CD4-positive, alpha-beta memory T cell (primary cell): ENCODE data around the gene GPATCH3. TPM values are rescaled to one million over a fixed set of nuclear protein-coding genes. Genes with fewer than 3 reads are reported as not detected.

Experiments
- CTCF ChIA-PET: fragments of 350-600 bp; sonication (Branson Sonifier 250); formaldehyde crosslinking; loops from one replicate; lab custom pipeline; 2021; ENCODE audit warnings: inconsistent platforms; ENCODE audit not compliant: partially characterized antibody; lab: Charles Lee
- POLR2A ChIA-PET: fragments of 350-600 bp; sonication (Branson Sonifier 250); formaldehyde crosslinking; loops from one replicate; lab custom pipeline; 2021; ENCODE audit not compliant: partially characterized antibody; lab: Charles Lee
- DNase-seq, 5 donors: peaks; one replicate each; pipeline versions ENCODE4 v3.0.0 to v3.0.0-alpha.2; 2020 to 2022; ENCODE audit warnings: mixed read lengths in 1 of 5
- H3K27ac ChIP-seq: one replicate; pipeline ENCODE4 v1.7.0; 2013; ENCODE audit warnings: low read depth, low read length
- H3K27me3 ChIP-seq: 2 replicates; pipeline ENCODE4 v1.7.0; 2013; ENCODE audit warnings: mild to moderate bottlenecking, low read length, moderate library complexity; ENCODE audit not compliant: insufficient read depth
- H3K36me3 ChIP-seq: 2 replicates; pipeline ENCODE4 v1.7.0; 2013; ENCODE audit warnings: mild to moderate bottlenecking, low read length, moderate library complexity; ENCODE audit not compliant: insufficient read depth
- H3K4me1 ChIP-seq: 2 replicates; pipeline ENCODE4 v1.7.0; 2013; ENCODE audit warnings: mild to moderate bottlenecking, low read length, moderate library complexity; ENCODE audit not compliant: insufficient read depth
- H3K4me3 ChIP-seq, 2 donors: one replicate each; pipeline ENCODE4 v1.7.0; 2013; ENCODE audit warnings: low read length in 2 of 2, mild to moderate bottlenecking in 1 of 2
- H3K9me3 ChIP-seq, 2 donors: one replicate each; pipeline ENCODE4 v1.7.0; 2013; ENCODE audit warnings: low read length in 2 of 2, control low read depth in 1 of 2; ENCODE audit not compliant: control insufficient read depth in 1 of 2
- H3K27ac Mint-ChIP-seq, 7 donors: one replicate each; pipeline ENCODE4 v1.8.0; 2020 to 2021; ENCODE audit warnings: mixed read lengths in 7 of 7, mild to moderate bottlenecking in 6 of 7, inconsistent platforms in 3 of 7, moderate library complexity in 3 of 7
- H3K27me3 Mint-ChIP-seq, 2 donors: one replicate each; pipeline ENCODE4 v1.8.0; 2020 to 2021; ENCODE audit warnings: mixed read lengths in 2 of 2
- H3K36me3 Mint-ChIP-seq, 2 donors: one replicate each; pipeline ENCODE4 v1.8.0; 2020 to 2021; ENCODE audit warnings: mixed read lengths in 2 of 2, inconsistent platforms in 1 of 2, mild to moderate bottlenecking in 1 of 2
- H3K4me1 Mint-ChIP-seq, 4 donors: one replicate each; pipeline ENCODE4 v1.8.0; 2020 to 2021; ENCODE audit warnings: mixed read lengths in 4 of 4, mild to moderate bottlenecking in 1 of 4
- H3K4me3 Mint-ChIP-seq, 8 donors: one replicate each; pipeline ENCODE4 v1.8.0; 2020 to 2021; ENCODE audit warnings: mixed read lengths in 8 of 8, mild to moderate bottlenecking in 7 of 8, moderate library complexity in 6 of 8, inconsistent platforms in 3 of 8
- H3K9me3 Mint-ChIP-seq, 8 donors: one replicate each; pipeline ENCODE4 v1.8.0; 2020 to 2021; ENCODE audit warnings: mixed read lengths in 8 of 8, mild to moderate bottlenecking in 5 of 8, inconsistent platforms in 3 of 8, moderate library complexity in 1 of 8
- intact Hi-C: fragments of 100-400 bp; cut with micrococcal nuclease; formaldehyde crosslinking; loops from one replicate; pipeline ENCODE4 v1.15.1; 2023
- polyA plus RNA-seq, 2 donors: library from polyadenylated mRNA; unstranded; fragments of 300-500 nt; fragmentation: Illumina TruSeq; gene quantifications; one replicate each; pipeline ENCODE4 v1.2.3, GENCODE V29; 2021
- total RNA-seq, 2 experiments: library from RNA; stranded (reverse); gene quantifications; one replicate each; pipeline ENCODE4 v1.2.3, GENCODE V29; 2021

Gene GPATCH3
- total and polyA plus RNA-seq, 4 experiments from 2014 or later, result 11.4 to 26.7 (median 19.2) TPM

GRCh38 chr1:26858891-26859640 is 41.2 kb downstream of the GPATCH3 start:
- POLR2A ChIA-PET, result interaction anchor here (1.0 to 1.8 kb wide), 6 partner anchors 9 to 38 kb away, joined by 3 to 7 read pairs (median 6); partner anchors contain the start of gene GPN2
- CTCF ChIA-PET, result interaction anchor here (0.9 to 4.5 kb wide), 8 partner anchors 8 to 260 kb away, joined by 3 to 25 read pairs (median 4); no protein-coding TSS in a partner anchor
- H3K36me3 ChIP-seq, result peaks cover 20% of the 10 kb centered on the region
- Mint-ChIP-seq H3K4me3 (no peak overlapping the region), H3K27ac (peak overlapping the region in 1 of 7 donors; percentile 12), H3K4me1 (peaks cover 5 to 23% (median 17%) of the 10 kb centered on the region in 4 donors), H3K27me3 (no peaks in the 10 kb centered on the region), H3K36me3 (peaks cover 10 to 25% of the 10 kb centered on the region in 2 donors), H3K9me3 (no peaks in the 10 kb centered on the region)
- H3K9me3 ChIP-seq, result no peaks in the 10 kb centered on the region
- intact Hi-C loops, result no loop called here
- H3K27me3 ChIP-seq, result no peaks in the 10 kb centered on the region
- H3K4me3 ChIP-seq, result no peak overlapping the region
- H3K27ac ChIP-seq, result no peak overlapping the region
- no peak for DNase-seq
- H3K4me1 ChIP-seq, result peaks cover 22% of the 10 kb centered on the region

GRCh38 chr1:26858160-26858559 is 42.1 kb downstream of the GPATCH3 start:
- Histone ChIP-seq H3K36me3 (peaks cover 29% of the 10 kb centered on the region), H3K9me3 (no peaks in the 10 kb centered on the region), H3K4me3 (no peak overlapping the region), H3K27ac (no peak overlapping the region), H3K4me1 (peaks cover 13% of the 10 kb centered on the region), H3K27me3 (no peaks in the 10 kb centered on the region)
- H3K4me1 Mint-ChIP-seq, result peaks cover 3 to 15% (median 12%) of the 10 kb centered on the region in 4 donors
- H3K27ac Mint-ChIP-seq, result peak overlapping the region in 1 of 7 donors; percentile 55
- H3K36me3 Mint-ChIP-seq, result peaks cover 10 to 32% of the 10 kb centered on the region in 2 donors
- no peaks in the 10 kb centered on the region for H3K27me3 Mint-ChIP-seq
- POLR2A ChIA-PET, result interaction anchor here (1.6 to 1.8 kb wide), 4 partner anchors 10 to 32 kb away, joined by 4 to 7 read pairs (median 6); partner anchors contain the start of gene GPN2
- no peak for DNase-seq
- H3K9me3 Mint-ChIP-seq, result no peaks in the 10 kb centered on the region
- H3K4me3 Mint-ChIP-seq, result no peak overlapping the region
- intact Hi-C loops, result no loop called here
- CTCF ChIA-PET, result interaction anchor here (1.2 to 4.5 kb wide), 5 partner anchors 8 to 259 kb away, joined by 3 to 25 read pairs (median 5); no protein-coding TSS in a partner anchor

- Histone ChIP-seq H3K27me3 (no peaks in the 10 kb centered on the region), H3K9me3 (no peaks in the 10 kb centered on the region), H3K27ac (no peak overlapping the region), H3K4me3 (no peak overlapping the region), H3K36me3 (peaks cover 35% of the 10 kb centered on the region), H3K4me1 (peaks cover 7% of the 10 kb centered on the region)
- no peak overlapping the region for H3K27ac Mint-ChIP-seq
- POLR2A ChIA-PET, result interaction anchor here (1.7 to 1.8 kb wide), 2 partner anchors 24 to 33 kb away, joined by 4 to 7 read pairs; partner anchors contain the start of gene GPN2
- H3K4me3 Mint-ChIP-seq, result no peak overlapping the region
- intact Hi-C loops, result no loop called here
- H3K27me3 Mint-ChIP-seq, result no peaks in the 10 kb centered on the region
- no peak for DNase-seq
- H3K4me1 Mint-ChIP-seq, result peaks cover 2 to 14% (median 10%) of the 10 kb centered on the region in 4 donors
- CTCF ChIA-PET, result interaction anchor here (0.8 to 4.5 kb wide), 3 partner anchors 16 to 48 kb away, joined by 3 to 25 read pairs (median 5); no protein-coding TSS in a partner anchor
- no peaks in the 10 kb centered on the region for H3K9me3 Mint-ChIP-seq
- H3K36me3 Mint-ChIP-seq, result peaks cover 16 to 38% of the 10 kb centered on the region in 2 donors
Observed at GRCh38 chr1:26857473-26858060, 42.7 kb downstream of the GPATCH3 start.

- ChIA-PET POLR2A (interaction anchor here (1.2 to 1.7 kb wide), 3 partner anchors 8 to 33 kb away, joined by 3 to 8 read pairs (median 7); partner anchors contain the start of gene GPN2), CTCF (interaction anchor here (0.8 to 4.5 kb wide), 3 partner anchors 8 to 21 kb away, joined by 3 to 25 read pairs (median 11); no protein-coding TSS in a partner anchor)
- Mint-ChIP-seq H3K4me3 (no peak overlapping the region), H3K27ac (no peak overlapping the region), H3K27me3 (no peaks in the 10 kb centered on the region), H3K4me1 (peaks cover 0 to 10% (median 4%) of the 10 kb centered on the region in 4 donors), H3K9me3 (no peaks in the 10 kb centered on the region), H3K36me3 (peaks cover 23 to 46% of the 10 kb centered on the region in 2 donors)
- H3K9me3 ChIP-seq, result no peaks in the 10 kb centered on the region
- peaks cover 43% of the 10 kb centered on the region for H3K36me3 ChIP-seq
- intact Hi-C loops, result no loop called here
- no peaks in the 10 kb centered on the region for H3K27me3 ChIP-seq
- H3K4me1 ChIP-seq, result no peaks in the 10 kb centered on the region
- no peak overlapping the region for H3K4me3 ChIP-seq
- H3K27ac ChIP-seq, result no peak overlapping the region
- DNase-seq, result no peak
Observed at GRCh38 chr1:26856604-26857469, 43.4 kb downstream of the GPATCH3 start.

GRCh38 chr1:26856181-26856580 is 44.1 kb downstream of the GPATCH3 start:
- peaks cover 49% of the 10 kb centered on the region for H3K36me3 ChIP-seq
- H3K9me3 Mint-ChIP-seq, result no peaks in the 10 kb centered on the region
- H3K36me3 Mint-ChIP-seq, result peaks cover 27 to 52% of the 10 kb centered on the region in 2 donors
- H3K4me3 Mint-ChIP-seq, result no peak overlapping the region
- CTCF ChIA-PET, result interaction anchor here (0.8 to 2.7 kb wide), 3 partner anchors 9 to 36 kb away, joined by 3 to 11 read pairs (median 3); no protein-coding TSS in a partner anchor
- no peaks in the 10 kb centered on the region for H3K4me1 ChIP-seq
- H3K4me1 Mint-ChIP-seq, result peaks cover 1 to 9% (median 4%) of the 10 kb centered on the region in 4 donors
- H3K27me3 Mint-ChIP-seq, result no peaks in the 10 kb centered on the region
- H3K27me3 ChIP-seq, result no peaks in the 10 kb centered on the region
- no peaks in the 10 kb centered on the region for H3K9me3 ChIP-seq
- intact Hi-C loops, result no loop called here
- peak overlapping the region in 2 of 7 donors; percentile 42 to 46 for H3K27ac Mint-ChIP-seq
- DNase-seq, result no peak
- no peak overlapping the region for H3K27ac ChIP-seq
- POLR2A ChIA-PET, result interaction anchor here (1.2 to 1.4 kb wide), 2 partner anchors 9 to 24 kb away, joined by 3 to 8 read pairs; no protein-coding TSS in a partner anchor
- H3K4me3 ChIP-seq, result no peak overlapping the region

- Histone ChIP-seq H3K4me1 (no peaks in the 10 kb centered on the region), H3K9me3 (no peaks in the 10 kb centered on the region), H3K4me3 (no peak overlapping the region), H3K27ac (no peak overlapping the region), H3K36me3 (peaks cover 55% of the 10 kb centered on the region), H3K27me3 (no peaks in the 10 kb centered on the region)
- H3K36me3 Mint-ChIP-seq, result peaks cover 30 to 57% of the 10 kb centered on the region in 2 donors
- no peaks in the 10 kb centered on the region for H3K9me3 Mint-ChIP-seq
- intact Hi-C loops, result no loop called here
- peaks cover 1 to 9% (median 4%) of the 10 kb centered on the region in 4 donors for H3K4me1 Mint-ChIP-seq
- DNase-seq, result no peak
- POLR2A ChIA-PET, result interaction anchor here (1.2 to 1.4 kb wide), 2 partner anchors 10 to 24 kb away, joined by 3 to 8 read pairs; no protein-coding TSS in a partner anchor
- no peak overlapping the region for H3K27ac Mint-ChIP-seq
- CTCF ChIA-PET, result interaction anchor here (0.8 to 2.9 kb wide), 5 partner anchors 9 to 35 kb away, joined by 3 to 11 read pairs (median 5); no protein-coding TSS in a partner anchor
- no peaks in the 10 kb centered on the region for H3K27me3 Mint-ChIP-seq
- H3K4me3 Mint-ChIP-seq, result no peak overlapping the region
Observed at GRCh38 chr1:26855636-26856035, 44.6 kb downstream of the GPATCH3 start.
